Liver (tissue), 3 donors: Measurements from ENCODE around the gene HIVEP3.

Source experiments
- ATF3 ChIP-seq: IDR thresholded peaks from 2 replicates; pipeline ENCODE4 v1.6.1; 2016; ENCODE audit warnings: antibody characterized with exemption
- CTCF ChIP-seq: fragments of 150-350 bp; IDR thresholded peaks from 2 replicates; pipeline ENCODE4 v1.5.1; 2017; ENCODE audit warnings: improper control_type of control experiment, low read depth, low read length; ENCODE audit not compliant: missing input control
- EGR1 ChIP-seq, 2 donors: IDR thresholded peaks; 2 replicates each; pipeline ENCODE4 v1.6.1; 2016 to 2018; ENCODE audit warnings: antibody characterized with exemption in 2 of 2, low read depth in 2 of 2
- FOXA1 ChIP-seq: IDR thresholded peaks from 2 replicates; pipeline ENCODE4 v1.6.1; 2016; ENCODE audit warnings: antibody characterized with exemption
- GABPA ChIP-seq, 2 donors: IDR thresholded peaks in 1 of 2; conservative IDR thresholded peaks in 1 of 2; 2 replicates each; pipeline ENCODE4 v1.6.1; 2016; ENCODE audit warnings: antibody characterized with exemption in 2 of 2, mild to moderate bottlenecking in 1 of 2, moderate library complexity in 1 of 2
- HNF4A ChIP-seq, 2 donors: conservative IDR thresholded peaks; 2 replicates each; pipeline ENCODE4 v1.6.1; 2016; ENCODE audit warnings: antibody characterized with exemption in 2 of 2, mild to moderate bottlenecking in 2 of 2
- JUND ChIP-seq, 2 donors: IDR thresholded peaks; 2 replicates each; pipeline ENCODE4 v1.6.1; 2016; ENCODE audit warnings: antibody characterized with exemption in 2 of 2
- MAX ChIP-seq: IDR thresholded peaks from 2 replicates; pipeline ENCODE4 v1.6.1; 2016; ENCODE audit warnings: antibody characterized with exemption
- RAD21 ChIP-seq, 2 donors: IDR thresholded peaks; 2 replicates each; pipeline ENCODE4 v1.6.1; 2016; ENCODE audit warnings: antibody characterized with exemption in 2 of 2, mild to moderate bottlenecking in 2 of 2
- REST ChIP-seq: IDR thresholded peaks from 2 replicates; pipeline ENCODE4 v1.6.1; 2016; ENCODE audit warnings: antibody characterized with exemption, mild to moderate bottlenecking
- RXRA ChIP-seq, 2 donors: IDR thresholded peaks; 2 replicates each; pipeline ENCODE4 v1.6.1; 2017 to 2018; ENCODE audit warnings: antibody characterized with exemption in 2 of 2, mild to moderate bottlenecking in 1 of 2
- SP1 ChIP-seq: IDR thresholded peaks from 2 replicates; pipeline ENCODE4 v1.6.1; 2018; ENCODE audit warnings: antibody characterized with exemption, mild to moderate bottlenecking
- YY1 ChIP-seq: IDR thresholded peaks from 2 replicates; pipeline ENCODE4 v1.6.1; 2016; ENCODE audit warnings: antibody characterized with exemption, mild to moderate bottlenecking
- ZBTB33 ChIP-seq: IDR thresholded peaks from 2 replicates; pipeline ENCODE4 v1.6.1; 2016; ENCODE audit warnings: antibody characterized with exemption
- donor health status: healthy.
- donor health status: healthy.

GRCh38 chr1:41607808-41608207 is 310.9 kb downstream of the HIVEP3 start:
- TF ChIP-seq JUND (IDR thresholded peaks at IDR 0.05) (no peak), MAX (no peak), CTCF (no peak), RAD21 (IDR thresholded peaks at IDR 0.05) (no peak), ZBTB33 (no peak), REST (no peak), HNF4A (conservative IDR thresholded peaks at IDR 0.05) (no peak), YY1 (no peak), RXRA (IDR thresholded peaks at IDR 0.05) (no peak), EGR1 (IDR thresholded peaks at IDR 0.05; ENCODE audit: low read depth in 2 of 2) (no peak), ATF3 (no peak), GABPA (IDR thresholded peaks at IDR 0.05 in 1 of 2, conservative IDR thresholded peaks at IDR 0.05 in 1 of 2) (no peak), SP1 (no peak), FOXA1 (no peak)
